HG02678 (cell line): ENCODE results near the gene NOS1AP.
"Not testable (repeated sequence)": the region's sequence is repeated elsewhere in the genome, so short reads cannot be mapped to it uniquely, and the experiment has no call there.

Source experiments
- ATAC-seq: cut with Tn5 transposase; IDR thresholded peaks from one replicate; pipeline ENCODE4 v1.9.1; 2021; ENCODE audit warnings: mild to moderate bottlenecking, moderate library complexity; ENCODE audit not compliant: unreplicated experiment

Gene NOS1AP

GRCh38 chr1:162056043-162056442 lies 13.4 kb upstream of the NOS1AP start:
- ATAC-seq = no peak

GRCh38 chr1:162056579-162056978 lies 12.9 kb upstream of the NOS1AP start:
- no peak for ATAC-seq

- ATAC-seq = no peak
Measured at GRCh38 chr1:162059721-162060120, 9.8 kb upstream of the NOS1AP start.

GRCh38 chr1:162060314-162060713 lies 9.2 kb upstream of the NOS1AP start:
- no peak for ATAC-seq

GRCh38 chr1:162062542-162063015 lies 6.9 kb upstream of the NOS1AP start:
- no peak for ATAC-seq

GRCh38 chr1:162065016-162065415 lies 4.5 kb upstream of the NOS1AP start:
- ATAC-seq = no peak

GRCh38 chr1:162066836-162067235 lies 2.7 kb upstream of the NOS1AP start:
- not testable (repeated sequence) for ATAC-seq

- ATAC-seq = no peak
Measured at GRCh38 chr1:162067466-162067865, 2.0 kb upstream of the NOS1AP start.

- no peak for ATAC-seq
Measured at GRCh38 chr1:162068301-162068700, 1.2 kb upstream of the NOS1AP start.

- ATAC-seq = no peak
Measured at GRCh38 chr1:162070094-162070748, 730 bp downstream of the NOS1AP start.

- no peak for ATAC-seq
Measured at GRCh38 chr1:162070825-162071224, 1.3 kb downstream of the NOS1AP start.

GRCh38 chr1:162072740-162073139 lies 3.2 kb downstream of the NOS1AP start:
- ATAC-seq = no peak

- ATAC-seq = no peak
Measured at GRCh38 chr1:162074276-162075005, 5.0 kb downstream of the NOS1AP start.

- ATAC-seq = no peak
Measured at GRCh38 chr1:162075862-162076261, 6.4 kb downstream of the NOS1AP start.

- no peak for ATAC-seq
Measured at GRCh38 chr1:162077648-162078299, 8.3 kb downstream of the NOS1AP start.

- ATAC-seq = no peak
Measured at GRCh38 chr1:162079030-162079429, 9.5 kb downstream of the NOS1AP start.

- no peak for ATAC-seq
Measured at GRCh38 chr1:162080472-162081015, 11.1 kb downstream of the NOS1AP start.

- no peak for ATAC-seq
Measured at GRCh38 chr1:162081316-162081715, 11.8 kb downstream of the NOS1AP start.

- not testable (repeated sequence) for ATAC-seq
Measured at GRCh38 chr1:162082080-162082479, 12.6 kb downstream of the NOS1AP start.

- ATAC-seq = no peak
Measured at GRCh38 chr1:162083273-162083672, 13.8 kb downstream of the NOS1AP start.

GRCh38 chr1:162085991-162086390 lies 16.5 kb downstream of the NOS1AP start:
- no peak for ATAC-seq

- ATAC-seq = no peak
Measured at GRCh38 chr1:162087111-162087510, 17.6 kb downstream of the NOS1AP start.
